WERI-Rb-1 (cell line): ENCODE measurements around the gene GLT6D1.

Experiments used
- DNase-seq: peaks from one replicate; pipeline ENCODE4 v3.0.0-alpha.2; 2020
- H3K27ac ChIP-seq: fragments of 250-450 bp; sonication (Bioruptor Pico); 2 replicates; pipeline ENCODE4 v1.5.1; 2020; ENCODE audit warnings: mild to moderate bottlenecking, moderate library complexity
- H3K27me3 ChIP-seq: fragments of 250-450 bp; sonication (Bioruptor Pico); 2 replicates; pipeline ENCODE4 v1.5.1; 2021; ENCODE audit warnings: mild to moderate bottlenecking, low read depth, moderate library complexity; ENCODE audit not compliant: insufficient read depth, severe bottlenecking
- H3K36me3 ChIP-seq: fragments of 250-450 bp; sonication (Bioruptor Pico); 2 replicates; pipeline ENCODE4 v1.5.1; 2020; ENCODE audit warnings: mild to moderate bottlenecking, moderate library complexity
- H3K4me3 ChIP-seq: 2 replicates; pipeline ENCODE4 v1.5.1; 2011; ENCODE audit warnings: low read depth, mild to moderate bottlenecking, control low read depth, low read length
- H3K9me3 ChIP-seq: fragments of 250-450 bp; sonication (Bioruptor Pico); 2 replicates; pipeline ENCODE4 v1.5.1; 2021; ENCODE audit warnings: mild to moderate bottlenecking, moderate library complexity; ENCODE audit not compliant: severe bottlenecking
- CTCF ChIP-seq: IDR thresholded peaks from 2 replicates; pipeline ENCODE4 v1.5.1; 2011; ENCODE audit warnings: low read depth, mild to moderate bottlenecking, control low read depth, inconsistent platforms, low read length

GLT6D1 gene

GRCh38 chr9:135639196-135639595, at the start of gene GLT6D1:
Gene GLT6D1, minus strand, starts transcription at chr9:135639540. Its CDS starts 353 bp downstream, at chr9:135639187.
- DNase-seq, result no peak
- no peak within 1 kb of the TSS for H3K27ac ChIP-seq
- H3K27me3 ChIP-seq, result no peaks in the 10 kb centered on the region
- no peak within 1 kb of the TSS for H3K4me3 ChIP-seq
- peaks cover 4% of the 10 kb centered on the region for H3K9me3 ChIP-seq
- H3K36me3 ChIP-seq, result no peaks in the 10 kb centered on the region
- TF ChIP-seq CTCF, result no peak

- H3K27me3 ChIP-seq, result no peaks in the 10 kb centered on the region
- H3K27ac ChIP-seq, result no peak overlapping the region
- no peaks in the 10 kb centered on the region for H3K36me3 ChIP-seq
- no peak for TF ChIP-seq CTCF
- H3K9me3 ChIP-seq, result no peaks in the 10 kb centered on the region
- DNase-seq, result no peak
- no peak overlapping the region for H3K4me3 ChIP-seq
Observed at GRCh38 chr9:135689011-135689410, 49.7 kb upstream of the GLT6D1 start.

GRCh38 chr9:135687216-135687615, 47.9 kb upstream of the GLT6D1 start:
- no peak for TF ChIP-seq CTCF
- DNase-seq, result no peak
- Histone ChIP-seq H3K27me3 (no peaks in the 10 kb centered on the region), H3K9me3 (no peaks in the 10 kb centered on the region), H3K4me3 (no peak overlapping the region), H3K27ac (no peak overlapping the region), H3K36me3 (no peaks in the 10 kb centered on the region)

- Histone ChIP-seq H3K27ac (no peak overlapping the region), H3K36me3 (no peaks in the 10 kb centered on the region), H3K4me3 (no peak overlapping the region), H3K9me3 (no peaks in the 10 kb centered on the region), H3K27me3 (no peaks in the 10 kb centered on the region)
- no peak for TF ChIP-seq CTCF
- DNase-seq, result no peak
Observed at GRCh38 chr9:135684691-135685090, 45.4 kb upstream of the GLT6D1 start.

- Histone ChIP-seq H3K4me3 (no peak overlapping the region), H3K9me3 (no peaks in the 10 kb centered on the region), H3K27me3 (no peaks in the 10 kb centered on the region), H3K36me3 (no peaks in the 10 kb centered on the region), H3K27ac (no peak overlapping the region)
- no peak for TF ChIP-seq CTCF
- no peak for DNase-seq
Observed at GRCh38 chr9:135683401-135684034, 44.2 kb upstream of the GLT6D1 start.

- Histone ChIP-seq H3K27ac (no peak overlapping the region), H3K27me3 (no peaks in the 10 kb centered on the region), H3K4me3 (no peak overlapping the region), H3K9me3 (no peaks in the 10 kb centered on the region), H3K36me3 (no peaks in the 10 kb centered on the region)
- TF ChIP-seq CTCF, result no peak
- no peak for DNase-seq
Observed at GRCh38 chr9:135681161-135681560, 41.8 kb upstream of the GLT6D1 start.
